MM.1S (cell line): ENCODE measurements around the gene LYPLA2.

Experiments used
- EZH2 ChIP-seq: fragments of 300-600 bp; sonication (generic); optimal IDR thresholded peaks from 2 replicates; pipeline ENCODE3; 2017; ENCODE audit warnings: low read depth, mild to moderate bottlenecking, antibody characterized with exemption, low read length, mixed read lengths
- TF ChIP-seq, protein P1 (sequence below): fragments of 300-600 bp; sonication (generic); IDR thresholded peaks from 2 replicates; pipeline ENCODE4 v1.5.1; 2016; ENCODE audit warnings: antibody characterized with exemption, low read length, mixed read lengths

DNA sequence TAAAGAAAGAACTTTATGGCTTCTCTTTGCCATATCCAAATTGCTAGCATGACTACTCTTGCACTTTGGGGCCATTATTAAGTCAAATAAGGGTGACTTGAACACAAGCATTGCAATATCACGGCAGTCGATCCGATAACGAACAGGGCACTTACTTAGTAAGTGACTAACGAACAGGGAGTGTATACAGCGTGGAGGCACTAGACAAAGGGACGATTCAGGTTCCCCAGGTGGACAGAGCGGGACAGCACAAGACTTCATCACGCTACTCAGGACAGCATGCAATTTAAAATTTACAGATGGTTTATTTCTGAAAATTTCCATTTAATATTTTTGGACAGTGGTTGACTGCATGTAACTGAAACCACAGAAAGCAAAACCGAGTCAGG is 18.1 kb upstream of the LYPLA2 start:
- TF ChIP-seq, protein P1, sequence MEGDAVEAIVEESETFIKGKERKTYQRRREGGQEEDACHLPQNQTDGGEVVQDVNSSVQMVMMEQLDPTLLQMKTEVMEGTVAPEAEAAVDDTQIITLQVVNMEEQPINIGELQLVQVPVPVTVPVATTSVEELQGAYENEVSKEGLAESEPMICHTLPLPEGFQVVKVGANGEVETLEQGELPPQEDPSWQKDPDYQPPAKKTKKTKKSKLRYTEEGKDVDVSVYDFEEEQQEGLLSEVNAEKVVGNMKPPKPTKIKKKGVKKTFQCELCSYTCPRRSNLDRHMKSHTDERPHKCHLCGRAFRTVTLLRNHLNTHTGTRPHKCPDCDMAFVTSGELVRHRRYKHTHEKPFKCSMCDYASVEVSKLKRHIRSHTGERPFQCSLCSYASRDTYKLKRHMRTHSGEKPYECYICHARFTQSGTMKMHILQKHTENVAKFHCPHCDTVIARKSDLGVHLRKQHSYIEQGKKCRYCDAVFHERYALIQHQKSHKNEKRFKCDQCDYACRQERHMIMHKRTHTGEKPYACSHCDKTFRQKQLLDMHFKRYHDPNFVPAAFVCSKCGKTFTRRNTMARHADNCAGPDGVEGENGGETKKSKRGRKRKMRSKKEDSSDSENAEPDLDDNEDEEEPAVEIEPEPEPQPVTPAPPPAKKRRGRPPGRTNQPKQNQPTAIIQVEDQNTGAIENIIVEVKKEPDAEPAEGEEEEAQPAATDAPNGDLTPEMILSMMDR: no peak
- no peak for TF ChIP-seq EZH2
